GM12865 (cell line): Measurements from ENCODE around the gene ARL6IP4.

Experiments used
- DNase-seq: peaks from one replicate; pipeline ENCODE4 v3.0.0; 2010; ENCODE audit warnings: low read depth
- H3K4me3 ChIP-seq: 2 replicates; pipeline ENCODE4 v1.5.1; 2011; ENCODE audit warnings: mild to moderate bottlenecking, low read depth, low read length, control low read depth
- CTCF ChIP-seq: IDR thresholded peaks from 2 replicates; pipeline ENCODE4 v1.5.1; 2011; ENCODE audit warnings: low read length, control low read depth, low read depth, inconsistent platforms; ENCODE audit not compliant: insufficient read depth; ENCODE audit errors: missing control alignments

Gene ARL6IP4

GRCh38 chr12:123026094-123026853 lies 45.8 kb downstream of the ARL6IP4 start:
- DNase-seq: no peak
- no peak for TF ChIP-seq CTCF
- H3K4me3 ChIP-seq: no peak overlapping the region

GRCh38 chr12:123027726-123028445 lies 47.4 kb downstream of the ARL6IP4 start:
- DNase-seq: no peak
- no peak for TF ChIP-seq CTCF
- no peak overlapping the region for H3K4me3 ChIP-seq

GRCh38 chr12:123028475-123028874 lies 48.0 kb downstream of the ARL6IP4 start:
- no peak overlapping the region for H3K4me3 ChIP-seq
- DNase-seq: no peak
- no peak for TF ChIP-seq CTCF

- H3K4me3 ChIP-seq: no peak overlapping the region
- no peak for DNase-seq
- no peak for TF ChIP-seq CTCF
These were observed 49.1 kb downstream of the ARL6IP4 start for GRCh38 chr12:123029550-123029949.

GRCh38 chr12:123030686-123031085 lies 50.2 kb downstream of the ARL6IP4 start:
- H3K4me3 ChIP-seq: no peak overlapping the region
- DNase-seq: no peak
- TF ChIP-seq CTCF: no peak

- TF ChIP-seq CTCF: no peak
- H3K4me3 ChIP-seq: no peak overlapping the region
- DNase-seq: no peak
These were observed 50.8 kb downstream of the ARL6IP4 start for GRCh38 chr12:123031171-123031845.
